Measurements from ENCODE around the gene PLP1. TPM values are rescaled to one million over a fixed set of nuclear protein-coding genes. Genes with fewer than 3 reads are reported as not detected.

The PLP1 gene
- polyA plus RNA-seq, 1 donor = 7.2 TPM

DNA sequence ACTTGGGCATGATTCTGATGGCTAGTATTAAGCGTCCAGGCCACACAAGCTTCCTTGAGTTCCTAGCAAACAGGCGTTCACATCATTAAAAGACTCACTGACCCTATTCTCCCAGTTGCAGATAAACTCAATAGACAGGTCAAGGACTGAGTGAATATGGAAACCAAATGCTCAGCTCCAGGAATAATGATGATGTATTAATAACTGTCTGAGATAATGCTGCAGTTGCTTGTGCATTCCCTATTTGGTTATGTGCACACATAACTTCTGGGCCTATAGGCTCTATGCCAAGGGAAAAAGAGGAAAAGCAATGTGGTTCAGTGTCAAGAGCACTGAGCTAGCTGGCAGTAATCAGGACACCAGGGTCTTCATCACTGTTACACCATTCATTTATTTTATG is 51.9 kb downstream of the PLP1 start:
- DNase-seq = no peak

DNA sequence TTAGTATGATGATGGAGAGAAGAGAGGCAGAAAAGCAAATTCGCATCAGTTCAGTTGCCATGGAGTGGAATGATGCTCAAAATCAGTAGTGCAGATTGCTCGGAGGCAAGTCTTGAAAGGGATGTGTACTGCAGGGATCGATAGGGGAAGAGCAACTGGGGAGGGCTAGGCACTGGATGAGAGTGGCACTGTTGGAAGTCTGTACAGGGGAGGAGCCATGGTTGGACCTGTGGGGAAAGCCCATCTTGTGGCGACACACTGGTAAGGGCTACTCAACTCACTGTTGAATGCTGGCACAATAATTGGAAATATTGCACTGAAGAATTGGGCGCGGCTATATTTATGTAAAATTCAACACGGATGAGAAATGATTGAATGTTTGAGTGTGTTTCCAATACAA is 54.2 kb downstream of the PLP1 start:
- DNase-seq = no peak

DNA sequence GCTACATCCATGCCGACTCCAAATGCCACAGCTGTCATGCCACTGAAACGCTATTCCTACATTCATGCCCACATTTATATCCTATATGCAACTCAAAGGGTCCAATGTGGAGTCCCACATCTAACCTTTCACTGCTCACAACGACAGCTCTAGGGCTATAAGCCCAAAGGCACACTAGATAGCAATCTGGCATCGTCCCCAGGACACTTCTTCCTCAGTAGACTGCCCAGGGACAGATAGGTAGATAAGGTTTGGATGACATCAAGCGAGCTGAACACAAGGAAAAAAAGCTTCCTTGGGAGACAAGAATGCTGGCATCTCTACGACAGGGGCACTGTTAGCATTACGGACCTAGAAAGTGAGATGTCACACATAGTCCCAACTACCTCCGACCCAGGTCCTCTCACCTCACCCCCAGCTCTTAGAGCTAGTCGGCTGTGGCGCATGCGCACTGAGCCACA is 54.7 kb downstream of the PLP1 start:
- no peak for DNase-seq

DNA sequence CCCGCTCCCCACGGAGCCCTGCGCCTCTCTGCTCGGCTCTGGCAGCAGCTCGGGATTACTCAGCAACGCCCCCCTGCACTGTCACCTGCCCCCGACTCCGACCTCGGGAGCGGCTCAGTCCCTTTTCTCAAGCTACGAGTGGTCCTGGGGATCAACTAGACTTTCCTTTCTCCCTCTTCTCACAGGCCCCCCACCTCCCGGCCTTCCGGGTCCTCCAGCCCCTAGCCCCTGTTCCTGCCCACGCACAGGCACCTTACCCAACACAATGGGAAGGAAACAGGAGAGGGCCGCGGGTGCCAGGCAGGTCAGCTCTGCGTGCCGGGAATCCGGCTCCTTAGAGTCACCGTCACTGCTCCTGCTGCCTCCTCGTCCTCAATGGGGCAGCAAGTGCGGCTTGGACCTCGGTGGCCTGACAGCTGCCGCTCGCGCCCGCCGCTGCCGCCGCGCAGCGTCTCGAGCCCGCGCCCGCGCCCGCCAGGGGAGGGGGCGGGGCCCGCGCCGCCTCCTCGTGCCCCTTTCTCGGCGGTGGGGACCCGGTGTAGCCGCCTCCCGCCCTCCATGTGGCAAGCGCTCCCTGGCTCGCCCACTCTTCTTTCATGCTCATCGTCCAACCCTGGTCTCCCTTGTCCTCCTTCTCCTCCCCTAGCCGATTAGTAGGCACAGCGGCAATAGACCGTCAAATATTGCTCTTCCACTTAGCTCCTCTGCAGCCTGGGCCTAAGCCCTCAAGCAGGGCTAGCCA is 55.3 kb downstream of the PLP1 start, which contains the start of gene RAB9B:
Gene RAB9B, minus strand, starts transcription at position 455 of the 742 bp plus-strand sequence. CDS start 6,473 bp downstream, outside the sequence.
- DNase-seq = peak; percentile 37

DNA sequence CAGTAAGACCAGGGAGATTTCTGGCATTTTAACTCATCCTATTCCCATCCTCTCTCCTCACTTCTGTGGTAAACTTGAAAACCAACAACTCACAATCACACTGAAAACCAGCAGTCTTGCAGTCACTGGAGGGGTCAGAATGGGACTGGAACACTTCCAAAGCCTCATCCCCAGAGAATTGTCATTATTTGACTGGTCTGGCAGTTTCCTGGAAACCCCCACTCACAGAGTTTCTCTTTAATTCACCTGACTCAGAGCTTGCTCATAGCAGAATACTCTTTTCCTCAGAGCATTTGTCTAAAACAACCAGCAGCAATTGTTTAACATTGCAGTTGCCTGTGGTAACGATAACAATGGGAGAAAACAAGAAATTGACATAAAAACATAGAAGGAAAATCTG is 62.8 kb downstream of the PLP1 start:
- DNase-seq = no peak

Other genes with a start within 250 kb of the PLP1 start
- gene TCEAL4, start 191.3 kb upstream of the PLP1 start, polyA plus RNA-seq (ENCODE audit: insufficient read length) = 171 TPM
- gene TCEAL3, start 168.9 kb upstream of the PLP1 start, polyA plus RNA-seq (ENCODE audit: insufficient read length) = 31.5 TPM
- 27.0 TPM for gene TCEAL1, start 147.9 kb upstream of the PLP1 start, polyA plus RNA-seq (ENCODE audit: insufficient read length)
- 359 TPM for gene MORF4L2, start 90.1 kb upstream of the PLP1 start, polyA plus RNA-seq (ENCODE audit: insufficient read length)
- 1.8 TPM for gene TMEM31, start 65.9 kb upstream of the PLP1 start, polyA plus RNA-seq (ENCODE audit: insufficient read length)
- 3.2 TPM for gene RAB9B, start 55.4 kb downstream of the PLP1 start, polyA plus RNA-seq (ENCODE audit: insufficient read length)
- gene TMSB15B, start 185.8 kb downstream of the PLP1 start, polyA plus RNA-seq (ENCODE audit: insufficient read length) = 31.0 TPM
- not detected for gene H2BW1, start 236.9 kb downstream of the PLP1 start, polyA plus RNA-seq (ENCODE audit: insufficient read length)